AG04450 (cell line): Measurements from ENCODE around the gene OR2S2. TPM values are rescaled to one million over a fixed set of nuclear protein-coding genes. Genes with fewer than 3 reads are reported as not detected.
A peak's percentile ranks its signal among the peaks of the same experiment; 100 is the strongest.

Experiments used
- CTCF ChIA-PET: fragments of 300-600, 350-600 bp; formaldehyde crosslinking; extraction: SDS; loops from one replicate; lab custom pipeline; 2022; ENCODE audit warnings: antibody characterized with exemption, inconsistent platforms; lab: Charles Lee
- POLR2A ChIA-PET: fragments of 350-600 bp; formaldehyde crosslinking; extraction: SDS; loops from one replicate; lab custom pipeline; 2021; ENCODE audit warnings: antibody characterized with exemption, inconsistent platforms; lab: Yijun Ruan, JAX
- DNase-seq: peaks from one replicate; pipeline ENCODE4 v3.0.0-alpha.2; 2011; ENCODE audit warnings: low read depth, low spot score
- H3K27ac ChIP-seq: one replicate; pipeline ENCODE4 v1.5.1; 2012; ENCODE audit warnings: low read depth, low read length, control low read depth
- H3K27me3 ChIP-seq: one replicate; pipeline ENCODE4 v1.6.0; 2012; ENCODE audit warnings: low read length; ENCODE audit not compliant: control insufficient read depth, insufficient read depth
- H3K4me3 ChIP-seq: 2 replicates; pipeline ENCODE4 v1.5.1; 2011; ENCODE audit warnings: mild to moderate bottlenecking, low read depth, low read length, control low read depth
- H3K9me3 ChIP-seq: 2 replicates; pipeline ENCODE4 v1.5.1; 2012; ENCODE audit warnings: low read length; ENCODE audit not compliant: control insufficient read depth, insufficient read depth
- polyA plus RNA-seq: library from polyadenylated mRNA; depleted of rRNA; stranded (reverse); fragments of >200 nt; gene quantifications from 2 replicates; pipeline ENCODE4 v1.2.3, GENCODE V29; 2011
- TF ChIP-seq, protein P1 (sequence below): IDR thresholded peaks from 2 replicates; pipeline ENCODE4 v1.5.1; 2011; ENCODE audit warnings: low read depth, low read length, control low read depth, inconsistent platforms

The OR2S2 gene
- polyA plus RNA-seq, 1 experiment = 0.46 TPM

DNA sequence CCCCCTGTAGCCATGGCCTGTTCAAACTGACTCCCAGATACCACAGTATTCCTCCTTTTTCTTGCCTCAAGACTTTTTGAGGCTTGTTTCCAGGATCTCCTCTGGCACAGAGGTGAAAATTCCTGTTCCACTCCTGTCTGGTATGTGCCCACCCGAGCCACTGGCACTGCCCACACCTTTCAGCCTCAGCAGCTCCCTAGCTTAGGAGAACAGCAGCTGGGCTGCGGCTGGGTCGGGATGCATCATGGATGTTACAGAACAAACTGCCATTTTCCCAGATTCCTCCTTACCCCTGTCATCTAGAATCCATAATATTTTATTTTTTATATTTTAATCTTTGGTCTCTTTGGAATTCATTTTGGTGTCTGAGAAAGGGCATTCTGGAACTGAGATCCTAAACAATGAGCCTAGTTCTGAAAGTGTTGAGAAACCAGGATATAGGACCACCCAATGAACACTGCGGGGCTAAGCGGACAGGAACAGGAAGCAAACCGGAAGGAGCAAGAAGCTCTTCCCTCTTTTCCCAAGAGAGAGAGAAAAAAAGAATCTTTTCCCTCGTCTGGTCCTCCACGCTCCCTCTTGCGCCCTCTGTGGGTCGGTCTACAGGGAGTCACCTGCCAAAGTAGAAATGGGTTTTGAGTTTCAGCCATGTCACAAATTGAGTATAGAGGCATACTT lies 12.5 kb downstream of the OR2S2 start:
- CTCF ChIA-PET = interaction anchor here (0.6 to 3.4 kb wide), 47 partner anchors 10 to 283 kb away, joined by 3 to 153 read pairs (median 5); partner anchors contain the start of genes FAM221B, GLIPR2, HRCT1 and NPR2

DNA sequence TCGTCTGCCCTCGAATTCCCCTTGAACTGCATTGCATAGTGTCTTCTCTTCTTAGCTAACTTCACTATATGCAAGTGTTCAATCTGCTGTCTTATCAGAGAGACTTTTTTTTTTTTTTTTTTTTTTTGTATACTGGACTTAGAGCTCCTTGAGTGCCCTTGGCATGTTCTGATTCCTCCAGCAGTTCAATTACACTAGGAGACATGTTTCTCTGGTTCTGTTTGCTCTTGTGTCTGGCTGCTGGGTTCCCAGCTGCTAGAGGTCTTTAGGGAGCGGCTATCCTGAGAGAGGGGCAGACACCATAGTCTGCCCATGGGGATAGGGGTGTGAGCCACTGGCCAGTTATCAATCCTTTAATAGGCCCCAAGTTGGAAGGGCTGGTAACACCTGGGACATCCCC lies 13.1 kb downstream of the OR2S2 start:
- ChIA-PET POLR2A (interaction anchor here (0.7 to 2.0 kb wide), 5 partner anchors 9 to 116 kb away, joined by 3 to 11 read pairs (median 7); partner anchors contain the start of genes FAM221B, HRCT1 and TMEM8B), CTCF (interaction anchor here (0.6 to 3.4 kb wide), 22 partner anchors 9 to 284 kb away, joined by 3 to 153 read pairs (median 8); partner anchors contain the start of genes GLIPR2, HRCT1 and SPAAR)
- H3K27ac ChIP-seq = no peak overlapping the region

More for the DNA sequence above, 12.5 kb downstream of the OR2S2 start:
- POLR2A ChIA-PET = interaction anchor here (0.5 to 2.0 kb wide), 9 partner anchors 9 to 155 kb away, joined by 3 to 11 read pairs (median 4); partner anchors contain the start of genes FAM221B, HRCT1, RECK and TMEM8B
- Histone ChIP-seq H3K9me3 (no peaks in the 10 kb centered on the region), H3K4me3 (no peak overlapping the region), H3K27me3 (no peaks in the 10 kb centered on the region), H3K27ac (peak overlapping the region; percentile 22)
- TF ChIP-seq, protein P1, sequence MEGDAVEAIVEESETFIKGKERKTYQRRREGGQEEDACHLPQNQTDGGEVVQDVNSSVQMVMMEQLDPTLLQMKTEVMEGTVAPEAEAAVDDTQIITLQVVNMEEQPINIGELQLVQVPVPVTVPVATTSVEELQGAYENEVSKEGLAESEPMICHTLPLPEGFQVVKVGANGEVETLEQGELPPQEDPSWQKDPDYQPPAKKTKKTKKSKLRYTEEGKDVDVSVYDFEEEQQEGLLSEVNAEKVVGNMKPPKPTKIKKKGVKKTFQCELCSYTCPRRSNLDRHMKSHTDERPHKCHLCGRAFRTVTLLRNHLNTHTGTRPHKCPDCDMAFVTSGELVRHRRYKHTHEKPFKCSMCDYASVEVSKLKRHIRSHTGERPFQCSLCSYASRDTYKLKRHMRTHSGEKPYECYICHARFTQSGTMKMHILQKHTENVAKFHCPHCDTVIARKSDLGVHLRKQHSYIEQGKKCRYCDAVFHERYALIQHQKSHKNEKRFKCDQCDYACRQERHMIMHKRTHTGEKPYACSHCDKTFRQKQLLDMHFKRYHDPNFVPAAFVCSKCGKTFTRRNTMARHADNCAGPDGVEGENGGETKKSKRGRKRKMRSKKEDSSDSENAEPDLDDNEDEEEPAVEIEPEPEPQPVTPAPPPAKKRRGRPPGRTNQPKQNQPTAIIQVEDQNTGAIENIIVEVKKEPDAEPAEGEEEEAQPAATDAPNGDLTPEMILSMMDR = peak; percentile 96
- DNase-seq = peak; percentile 63

DNA sequence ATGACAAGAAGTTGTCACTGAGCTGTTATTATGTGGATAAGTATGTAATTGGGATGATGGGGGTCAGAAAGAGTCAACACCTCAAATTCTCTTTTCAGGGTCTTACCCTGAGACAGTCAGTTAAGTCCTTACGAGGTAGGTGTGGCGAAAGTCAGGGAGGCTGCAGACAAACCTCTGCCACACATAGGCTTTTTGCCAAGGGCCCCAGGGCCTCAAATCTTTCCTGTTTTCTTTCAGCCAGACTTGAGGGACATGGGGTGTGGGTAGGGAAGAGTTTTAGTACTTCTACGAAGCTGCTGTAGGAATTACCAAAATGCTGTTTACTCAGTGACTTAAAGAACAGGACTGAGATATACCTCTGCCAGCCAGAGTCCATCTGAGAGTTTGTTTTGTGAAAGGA lies 13.8 kb downstream of the OR2S2 start:
- ChIA-PET POLR2A (no interaction called here), CTCF (interaction anchor here (0.6 to 3.4 kb wide), 9 partner anchors 16 to 222 kb away, joined by 3 to 153 read pairs (median 25); partner anchors contain the start of genes HRCT1 and SPAAR)
- DNase-seq = no peak
- no peak overlapping the region for H3K27ac ChIP-seq
- no peak overlapping the region for H3K4me3 ChIP-seq
- H3K27me3 ChIP-seq = no peaks in the 10 kb centered on the region
- TF ChIP-seq, protein P1 = no peak
- no peaks in the 10 kb centered on the region for H3K9me3 ChIP-seq

More for the DNA sequence above, 13.1 kb downstream of the OR2S2 start:
- no peaks in the 10 kb centered on the region for H3K9me3 ChIP-seq
- no peak for DNase-seq
- TF ChIP-seq, protein P1 = no peak
- no peaks in the 10 kb centered on the region for H3K27me3 ChIP-seq
- H3K4me3 ChIP-seq = no peak overlapping the region

DNA sequence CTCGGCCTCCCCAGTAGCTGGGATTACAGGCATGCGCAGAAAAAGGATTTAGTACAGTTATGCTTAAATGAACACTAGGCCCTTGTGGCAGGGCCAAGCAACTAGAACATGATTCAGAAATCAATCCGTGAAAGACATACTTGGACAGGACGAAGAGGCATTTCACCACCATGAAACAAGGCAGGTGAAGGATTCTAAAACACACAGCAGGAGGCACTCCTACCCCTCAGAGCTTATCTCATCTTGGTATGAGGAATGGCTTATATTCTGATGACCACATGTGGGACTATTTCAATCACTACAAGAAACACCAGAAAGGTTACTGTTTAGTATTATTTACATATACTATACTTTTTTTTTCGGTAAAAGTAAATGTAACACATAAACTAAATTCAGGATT lies 15.7 kb downstream of the OR2S2 start:
- ChIA-PET CTCF (no interaction called here), POLR2A (no interaction called here)
- Histone ChIP-seq H3K9me3 (no peaks in the 10 kb centered on the region), H3K27ac (no peak overlapping the region), H3K27me3 (no peaks in the 10 kb centered on the region), H3K4me3 (no peak overlapping the region)
- DNase-seq = no peak
- TF ChIP-seq, protein P1 = no peak
